ENCODE data around the gene PGM2L1. TPM values are rescaled to one million over a fixed set of nuclear protein-coding genes. Genes with fewer than 3 reads are reported as not detected.

Gene PGM2L1
- total and polyA plus RNA-seq, 11 donors: 0.57 to 3.1 (median 1.8) TPM

- DNase-seq (no peak), ATAC-seq (no peak)
- intact Hi-C loops (cut with DNase I): no loop called here
- Histone ChIP-seq H3K36me3 (peaks cover 0 to 11% (median 0%) of the 10 kb centered on the region in 9 donors), H3K27me3 (no peaks in the 10 kb centered on the region), H3K27ac (no peak overlapping the region), H3K4me3 (no peak overlapping the region), H3K9me3 (no peaks in the 10 kb centered on the region), H3K4me1 (no peaks in the 10 kb centered on the region)
- 90 to 96% (median 94%) methylated on average over 3 of the region's 3 CpGs for WGBS, 4 donors
- TF ChIP-seq POLR2A (IDR thresholded peaks at IDR 0.05) (no peak), CTCF (IDR thresholded peaks at IDR 0.05) (no peak)
Measured at GRCh38 chr11:74377689-74378088, 20.5 kb downstream of the PGM2L1 start.

GRCh38 chr11:74373382-74373781 is 24.9 kb downstream of the PGM2L1 start:
- DNase-seq (no peak), ATAC-seq (no peak)
- Histone ChIP-seq H3K27ac (no peak overlapping the region), H3K9me3 (no peaks in the 10 kb centered on the region), H3K27me3 (no peaks in the 10 kb centered on the region), H3K4me1 (no peaks in the 10 kb centered on the region), H3K36me3 (peaks cover 0 to 13% (median 0%) of the 10 kb centered on the region in 9 donors), H3K4me3 (no peak overlapping the region)
- intact Hi-C loops (cut with DNase I): no loop called here
- TF ChIP-seq POLR2A (IDR thresholded peaks at IDR 0.05) (no peak), CTCF (IDR thresholded peaks at IDR 0.05) (no peak)

- Histone ChIP-seq H3K27ac (no peak overlapping the region), H3K36me3 (peaks cover 0 to 32% (median 12%) of the 10 kb centered on the region in 9 donors), H3K27me3 (no peaks in the 10 kb centered on the region), H3K9me3 (no peaks in the 10 kb centered on the region), H3K4me3 (no peak overlapping the region), H3K4me1 (no peaks in the 10 kb centered on the region)
- no peak for TF ChIP-seq CTCF (IDR thresholded peaks at IDR 0.05)
- no peak for TF ChIP-seq POLR2A (IDR thresholded peaks at IDR 0.05)
- intact Hi-C loops (cut with DNase I): no loop called here
- WGBS, 4 donors: 86 to 93% (median 90%) methylated on average over 3 of the region's 3 CpGs
- no peak for ATAC-seq
- no peak for DNase-seq
Measured at GRCh38 chr11:74371269-74372052, 26.8 kb downstream of the PGM2L1 start.

GRCh38 chr11:74370123-74370522 is 28.1 kb downstream of the PGM2L1 start:
- WGBS, 4 donors: 88 to 96% (median 91%) methylated on average over 2 of the region's 2 CpGs
- Histone ChIP-seq H3K27me3 (no peaks in the 10 kb centered on the region), H3K9me3 (no peaks in the 10 kb centered on the region), H3K4me1 (no peaks in the 10 kb centered on the region), H3K36me3 (peaks cover 0 to 35% (median 13%) of the 10 kb centered on the region in 9 donors), H3K27ac (no peak overlapping the region), H3K4me3 (no peak overlapping the region)
- no peak for ATAC-seq
- no peak for DNase-seq
- intact Hi-C loops (cut with DNase I): no loop called here
- TF ChIP-seq POLR2A (IDR thresholded peaks at IDR 0.05) (no peak), CTCF (IDR thresholded peaks at IDR 0.05) (no peak)
